ENCODE data around the gene DCLK1. TPM values are rescaled to one million over a fixed set of nuclear protein-coding genes. Genes with fewer than 3 reads are reported as not detected.

The DCLK1 gene
- total RNA-seq, 1 donor from 2014 or later, result 22.4 TPM

DNA sequence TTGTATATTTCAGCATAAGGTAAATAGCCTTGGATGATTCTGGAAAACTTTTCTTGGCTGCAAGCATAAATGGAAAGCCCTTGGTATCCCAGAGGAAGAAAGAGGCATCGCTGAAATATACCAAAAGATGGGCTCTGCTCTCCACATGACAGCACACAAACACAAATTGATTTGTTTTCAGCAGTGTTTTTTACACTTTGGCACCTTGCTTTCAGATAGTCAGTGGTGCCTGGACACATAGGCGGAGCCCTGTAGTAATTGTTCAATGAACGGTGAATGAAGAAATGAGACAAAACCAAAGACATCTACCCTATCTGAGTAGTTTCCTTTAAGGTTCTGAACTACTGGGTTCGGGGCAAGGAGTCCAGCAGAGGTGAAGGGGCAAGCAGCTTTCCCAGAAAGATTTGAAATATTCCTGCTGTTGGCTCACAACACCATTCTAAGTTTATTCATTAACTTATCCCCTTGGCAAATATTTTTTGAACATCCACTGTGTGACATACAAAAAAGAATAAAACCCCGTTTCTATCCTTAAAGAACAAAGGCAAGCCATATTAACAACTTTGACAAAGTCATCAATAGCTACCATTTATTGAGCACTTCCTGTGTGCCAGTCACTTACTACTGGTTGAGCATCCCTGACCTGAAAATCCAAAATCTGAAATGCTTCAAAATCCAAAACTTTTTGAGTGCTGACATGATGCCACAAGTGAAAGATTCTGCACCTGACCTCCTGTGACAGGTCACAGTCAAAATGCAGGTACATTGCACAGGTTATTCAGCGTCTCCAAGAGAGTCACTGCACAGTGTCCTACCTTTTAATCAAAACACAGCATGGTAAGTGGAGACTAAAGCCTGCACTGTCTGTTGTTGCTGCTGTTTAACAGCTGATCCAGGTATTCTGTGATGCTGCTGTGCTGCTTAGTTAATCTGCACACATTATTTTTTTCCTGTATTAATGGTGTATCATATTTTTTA lies 238.1 kb downstream of the DCLK1 start:
- DNase-seq (ENCODE audit: low read depth, low spot score), result no peak
- H3K36me3 Mint-ChIP-seq (ENCODE audit: low read depth), result no peaks in the 10 kb centered on the region
- no peak overlapping the region for H3K4me3 Mint-ChIP-seq
- H3K9me3 Mint-ChIP-seq, result no peaks in the 10 kb centered on the region
- TF ChIP-seq, protein P1, sequence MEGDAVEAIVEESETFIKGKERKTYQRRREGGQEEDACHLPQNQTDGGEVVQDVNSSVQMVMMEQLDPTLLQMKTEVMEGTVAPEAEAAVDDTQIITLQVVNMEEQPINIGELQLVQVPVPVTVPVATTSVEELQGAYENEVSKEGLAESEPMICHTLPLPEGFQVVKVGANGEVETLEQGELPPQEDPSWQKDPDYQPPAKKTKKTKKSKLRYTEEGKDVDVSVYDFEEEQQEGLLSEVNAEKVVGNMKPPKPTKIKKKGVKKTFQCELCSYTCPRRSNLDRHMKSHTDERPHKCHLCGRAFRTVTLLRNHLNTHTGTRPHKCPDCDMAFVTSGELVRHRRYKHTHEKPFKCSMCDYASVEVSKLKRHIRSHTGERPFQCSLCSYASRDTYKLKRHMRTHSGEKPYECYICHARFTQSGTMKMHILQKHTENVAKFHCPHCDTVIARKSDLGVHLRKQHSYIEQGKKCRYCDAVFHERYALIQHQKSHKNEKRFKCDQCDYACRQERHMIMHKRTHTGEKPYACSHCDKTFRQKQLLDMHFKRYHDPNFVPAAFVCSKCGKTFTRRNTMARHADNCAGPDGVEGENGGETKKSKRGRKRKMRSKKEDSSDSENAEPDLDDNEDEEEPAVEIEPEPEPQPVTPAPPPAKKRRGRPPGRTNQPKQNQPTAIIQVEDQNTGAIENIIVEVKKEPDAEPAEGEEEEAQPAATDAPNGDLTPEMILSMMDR (conservative IDR thresholded peaks at IDR 0.05), result no peak
- no peak overlapping the region for H3K27ac Mint-ChIP-seq (ENCODE audit: unreplicated experiment)
- no peaks in the 10 kb centered on the region for H3K27me3 Mint-ChIP-seq (ENCODE audit: low read depth)
- H3K4me1 Mint-ChIP-seq, result peaks cover 10% of the 10 kb centered on the region

- TF ChIP-seq, protein P1 (conservative IDR thresholded peaks at IDR 0.05), result no peak
- H3K27ac Mint-ChIP-seq (ENCODE audit: unreplicated experiment), result no peak overlapping the region
- no peaks in the 10 kb centered on the region for H3K9me3 Mint-ChIP-seq
- peaks cover 11% of the 10 kb centered on the region for H3K4me1 Mint-ChIP-seq
- no peaks in the 10 kb centered on the region for H3K36me3 Mint-ChIP-seq (ENCODE audit: low read depth)
- H3K4me3 Mint-ChIP-seq, result no peak overlapping the region
- DNase-seq (ENCODE audit: low read depth, low spot score), result no peak
- H3K27me3 Mint-ChIP-seq (ENCODE audit: low read depth), result no peaks in the 10 kb centered on the region
Observed at GRCh38 chr13:35891507-35892441, 239.4 kb downstream of the DCLK1 start.

DNA sequence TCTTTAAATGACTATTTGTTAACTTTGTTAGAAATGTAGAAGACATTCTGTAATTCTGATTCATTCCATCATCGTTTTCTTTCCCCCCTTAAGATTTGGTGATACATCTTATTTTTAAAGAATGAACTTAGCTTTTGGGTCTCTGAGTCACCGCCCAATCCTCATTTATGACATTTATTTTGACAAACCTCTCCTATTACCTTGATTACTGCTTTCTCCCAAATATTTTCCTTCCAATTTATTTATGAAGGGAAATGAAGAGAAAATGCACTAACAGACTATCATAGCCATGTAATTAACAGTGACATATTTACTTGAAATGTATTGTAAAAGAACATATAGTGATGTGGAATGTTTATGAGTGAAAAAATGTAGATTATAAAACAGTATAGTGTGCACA lies 241.6 kb downstream of the DCLK1 start:
- H3K9me3 Mint-ChIP-seq, result no peaks in the 10 kb centered on the region
- H3K27ac Mint-ChIP-seq (ENCODE audit: unreplicated experiment), result no peak overlapping the region
- no peak for DNase-seq (ENCODE audit: low read depth, low spot score)
- TF ChIP-seq, protein P1 (conservative IDR thresholded peaks at IDR 0.05), result no peak
- no peaks in the 10 kb centered on the region for H3K27me3 Mint-ChIP-seq (ENCODE audit: low read depth)
- H3K4me1 Mint-ChIP-seq, result peaks cover 11% of the 10 kb centered on the region
- no peaks in the 10 kb centered on the region for H3K36me3 Mint-ChIP-seq (ENCODE audit: low read depth)
- H3K4me3 Mint-ChIP-seq, result no peak overlapping the region

GRCh38 chr13:35888981-35889380 lies 242.2 kb downstream of the DCLK1 start:
- DNase-seq (ENCODE audit: low read depth, low spot score), result no peak
- Mint-ChIP-seq H3K4me3 (no peak overlapping the region), H3K27ac (ENCODE audit: unreplicated experiment) (no peak overlapping the region), H3K36me3 (ENCODE audit: low read depth) (no peaks in the 10 kb centered on the region), H3K4me1 (peaks cover 11% of the 10 kb centered on the region), H3K9me3 (no peaks in the 10 kb centered on the region), H3K27me3 (ENCODE audit: low read depth) (no peaks in the 10 kb centered on the region)
- TF ChIP-seq, protein P1 (conservative IDR thresholded peaks at IDR 0.05), result no peak

DNA sequence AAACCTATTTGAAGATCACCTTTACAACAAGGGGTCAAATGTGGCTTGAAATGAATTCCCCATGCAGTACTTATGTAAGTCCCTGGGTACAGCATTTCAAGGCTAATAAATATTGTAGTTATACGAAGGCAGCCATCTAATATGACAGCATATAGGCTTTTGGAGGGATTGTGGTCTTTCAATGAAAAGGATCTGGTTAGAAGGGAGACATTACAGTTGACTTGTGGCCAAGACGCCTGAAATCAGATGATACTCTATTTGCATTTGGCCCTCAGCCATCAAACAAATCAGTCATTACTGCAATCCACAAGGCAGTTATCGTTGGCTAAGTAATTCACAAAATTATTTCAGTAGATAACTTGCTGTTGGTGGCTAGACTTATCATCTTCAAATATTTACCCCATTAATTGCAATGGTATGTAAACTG lies 242.7 kb downstream of the DCLK1 start:
- Mint-ChIP-seq H3K36me3 (ENCODE audit: low read depth) (no peaks in the 10 kb centered on the region), H3K27ac (ENCODE audit: unreplicated experiment) (no peak overlapping the region), H3K4me1 (peaks cover 11% of the 10 kb centered on the region), H3K27me3 (ENCODE audit: low read depth) (no peaks in the 10 kb centered on the region), H3K9me3 (peaks cover 2% of the 10 kb centered on the region), H3K4me3 (no peak overlapping the region)
- TF ChIP-seq, protein P1 (conservative IDR thresholded peaks at IDR 0.05), result no peak
- DNase-seq (ENCODE audit: low read depth, low spot score), result no peak
